ENCODE measurements around the gene RAB3C.

- TF ChIP-seq, protein P1, sequence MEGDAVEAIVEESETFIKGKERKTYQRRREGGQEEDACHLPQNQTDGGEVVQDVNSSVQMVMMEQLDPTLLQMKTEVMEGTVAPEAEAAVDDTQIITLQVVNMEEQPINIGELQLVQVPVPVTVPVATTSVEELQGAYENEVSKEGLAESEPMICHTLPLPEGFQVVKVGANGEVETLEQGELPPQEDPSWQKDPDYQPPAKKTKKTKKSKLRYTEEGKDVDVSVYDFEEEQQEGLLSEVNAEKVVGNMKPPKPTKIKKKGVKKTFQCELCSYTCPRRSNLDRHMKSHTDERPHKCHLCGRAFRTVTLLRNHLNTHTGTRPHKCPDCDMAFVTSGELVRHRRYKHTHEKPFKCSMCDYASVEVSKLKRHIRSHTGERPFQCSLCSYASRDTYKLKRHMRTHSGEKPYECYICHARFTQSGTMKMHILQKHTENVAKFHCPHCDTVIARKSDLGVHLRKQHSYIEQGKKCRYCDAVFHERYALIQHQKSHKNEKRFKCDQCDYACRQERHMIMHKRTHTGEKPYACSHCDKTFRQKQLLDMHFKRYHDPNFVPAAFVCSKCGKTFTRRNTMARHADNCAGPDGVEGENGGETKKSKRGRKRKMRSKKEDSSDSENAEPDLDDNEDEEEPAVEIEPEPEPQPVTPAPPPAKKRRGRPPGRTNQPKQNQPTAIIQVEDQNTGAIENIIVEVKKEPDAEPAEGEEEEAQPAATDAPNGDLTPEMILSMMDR (IDR thresholded peaks at IDR 0.05), result no peak
- TF ChIP-seq POLR2A (IDR thresholded peaks at IDR 0.05), result no peak
These were observed 23.2 kb downstream of the RAB3C start for GRCh38 chr5:58606064-58606463.

Measured in right lobe of liver (tissue), 4 donors.